Measurements from ENCODE around the gene CALML3. TPM values are rescaled to one million over a fixed set of nuclear protein-coding genes. Genes with fewer than 3 reads are reported as not detected.

The CALML3 gene
- total and polyA plus RNA-seq, 2 experiments from 2014 or later: not detected

- no peaks in the 10 kb centered on the region for H3K36me3 ChIP-seq
- DNase-seq (ENCODE audit: low read depth in 1 of 2, low spot score in 1 of 2): no peak
- no peaks in the 10 kb centered on the region for H3K9me3 ChIP-seq (ENCODE audit: low read depth)
- H3K27me3 ChIP-seq: no peaks in the 10 kb centered on the region
- no peak overlapping the region for H3K4me3 ChIP-seq
- peaks cover 25% of the 10 kb centered on the region for H3K4me1 ChIP-seq (ENCODE audit: low read depth)
- TF ChIP-seq CTCF (IDR thresholded peaks at IDR 0.05; ENCODE audit: low read depth, low read length): no peak
- H3K27ac ChIP-seq: no peak overlapping the region
Measured at GRCh38 chr10:5551531-5552375, 27.0 kb downstream of the CALML3 start.

DNA sequence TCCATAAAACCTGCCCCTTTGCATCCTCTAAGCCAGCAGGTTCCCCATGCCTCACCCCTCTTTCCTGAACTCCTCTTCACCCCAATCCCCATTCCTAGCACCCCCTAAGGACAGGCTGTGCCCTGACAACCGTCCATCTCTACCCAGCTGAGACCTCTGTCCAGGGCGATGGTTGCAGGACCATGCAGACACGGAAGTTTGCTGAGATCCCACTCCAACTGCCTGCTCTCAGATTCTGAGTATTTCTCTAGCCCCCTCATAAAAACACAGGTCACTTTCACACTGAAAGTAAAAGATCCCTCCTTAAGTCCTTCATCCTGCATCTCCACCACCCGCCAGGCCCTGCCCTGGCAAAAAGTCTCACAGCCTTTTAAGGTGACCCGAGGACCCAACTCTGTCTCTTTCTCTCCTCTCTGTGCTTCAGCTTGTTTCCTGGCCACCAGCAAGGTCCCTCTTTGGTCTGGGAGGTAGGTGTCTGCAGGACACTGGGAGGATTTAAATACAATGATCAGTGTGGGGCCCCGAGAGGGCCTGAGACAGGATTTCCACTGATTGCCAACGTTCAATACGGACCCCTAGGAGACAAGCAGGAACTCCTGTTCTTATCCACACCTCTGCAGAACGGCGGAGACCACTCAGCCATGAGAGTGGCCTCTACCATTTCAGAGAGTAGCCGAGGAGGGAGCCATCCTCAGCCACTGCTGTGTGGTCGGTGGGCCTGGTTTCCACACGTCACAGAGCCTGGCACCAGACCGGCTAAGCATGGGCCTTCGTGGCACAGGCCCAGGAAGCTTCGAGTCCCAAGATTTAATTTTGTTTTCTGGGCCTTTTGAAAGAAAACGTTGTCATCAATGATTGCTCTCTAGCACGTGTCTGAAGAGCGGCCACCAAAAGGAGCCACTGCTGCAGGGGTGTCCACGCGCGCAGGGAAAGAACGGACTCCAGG, 27.9 kb downstream of the CALML3 start:
- no peak for TF ChIP-seq CTCF (IDR thresholded peaks at IDR 0.05; ENCODE audit: low read depth, low read length)
- Histone ChIP-seq H3K4me3 (no peak overlapping the region), H3K9me3 (ENCODE audit: low read depth) (no peaks in the 10 kb centered on the region), H3K27me3 (no peaks in the 10 kb centered on the region), H3K4me1 (ENCODE audit: low read depth) (peaks cover 33% of the 10 kb centered on the region), H3K27ac (no peak overlapping the region), H3K36me3 (no peaks in the 10 kb centered on the region)
- no peak for DNase-seq (ENCODE audit: low read depth in 1 of 2, low spot score in 1 of 2)

- Histone ChIP-seq H3K27ac (no peak overlapping the region), H3K4me3 (no peak overlapping the region), H3K4me1 (ENCODE audit: low read depth) (peaks cover 24% of the 10 kb centered on the region), H3K36me3 (no peaks in the 10 kb centered on the region), H3K9me3 (ENCODE audit: low read depth) (no peaks in the 10 kb centered on the region), H3K27me3 (no peaks in the 10 kb centered on the region)
- DNase-seq (ENCODE audit: low read depth in 1 of 2, low spot score in 1 of 2): no peak
- TF ChIP-seq CTCF (IDR thresholded peaks at IDR 0.05; ENCODE audit: low read depth, low read length): no peak
Measured at GRCh38 chr10:5553400-5554170, 28.8 kb downstream of the CALML3 start.

DNA sequence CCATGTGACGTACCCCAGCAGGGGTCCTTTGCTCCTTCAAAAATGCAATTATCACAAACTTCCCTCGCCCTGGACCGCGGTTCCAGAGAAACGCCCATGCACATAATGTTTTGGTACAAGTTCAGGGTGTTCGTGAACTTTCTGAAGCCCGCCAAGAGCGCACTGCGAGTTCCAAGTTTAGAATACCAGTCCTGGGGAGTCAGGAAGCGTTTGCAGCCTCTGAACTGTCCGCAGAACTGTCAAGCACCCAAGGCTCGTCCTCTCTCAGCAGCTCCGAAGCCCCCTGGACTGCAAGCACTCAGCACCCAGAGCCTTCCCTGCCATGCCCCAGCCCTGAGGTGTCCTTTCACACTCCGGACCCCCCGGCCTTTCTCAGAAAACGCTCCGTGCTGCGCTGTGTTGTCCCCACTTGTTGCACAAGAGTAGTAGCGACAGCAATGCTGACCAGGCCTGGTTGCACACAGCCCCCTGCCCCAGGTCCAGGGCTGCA, 30.3 kb downstream of the CALML3 start:
- no peak for TF ChIP-seq CTCF (IDR thresholded peaks at IDR 0.05; ENCODE audit: low read depth, low read length)
- DNase-seq (ENCODE audit: low read depth in 1 of 2, low spot score in 1 of 2): no peak
- H3K27me3 ChIP-seq: no peaks in the 10 kb centered on the region
- H3K4me1 ChIP-seq (ENCODE audit: low read depth): peaks cover 30% of the 10 kb centered on the region
- H3K9me3 ChIP-seq (ENCODE audit: low read depth): no peaks in the 10 kb centered on the region
- H3K27ac ChIP-seq: peak overlapping the region; percentile 28
- H3K36me3 ChIP-seq: no peaks in the 10 kb centered on the region
- no peak overlapping the region for H3K4me3 ChIP-seq

DNA sequence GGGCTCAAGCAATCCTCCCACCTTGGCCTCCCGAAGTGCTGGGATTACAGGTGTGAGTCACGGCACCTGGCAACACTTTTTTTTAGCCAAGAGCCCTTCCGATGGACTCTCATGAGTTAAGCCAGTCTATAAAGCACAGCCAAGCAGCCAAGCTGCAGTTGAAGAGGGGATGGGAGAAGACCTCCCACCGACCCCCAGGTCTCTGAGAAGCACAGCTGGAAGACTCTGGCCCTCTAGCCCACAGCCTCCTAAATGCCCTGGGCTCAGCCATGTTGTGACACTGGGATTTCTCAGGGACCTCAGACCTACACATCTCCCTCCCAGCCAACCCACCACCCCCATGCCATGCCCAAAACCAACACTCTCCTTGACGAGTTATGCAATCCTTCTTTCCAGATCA, 31.1 kb downstream of the CALML3 start:
- H3K4me1 ChIP-seq (ENCODE audit: low read depth): peaks cover 33% of the 10 kb centered on the region
- H3K4me3 ChIP-seq: no peak overlapping the region
- H3K36me3 ChIP-seq: no peaks in the 10 kb centered on the region
- no peaks in the 10 kb centered on the region for H3K27me3 ChIP-seq
- H3K27ac ChIP-seq: peak overlapping the region; percentile 53
- no peak for TF ChIP-seq CTCF (IDR thresholded peaks at IDR 0.05; ENCODE audit: low read depth, low read length)
- no peaks in the 10 kb centered on the region for H3K9me3 ChIP-seq (ENCODE audit: low read depth)
- no peak for DNase-seq (ENCODE audit: low read depth in 1 of 2, low spot score in 1 of 2)
